G401 (cell line): ENCODE results near the gene BSN. TPM values are rescaled to one million over a fixed set of nuclear protein-coding genes. Genes with fewer than 3 reads are reported as not detected.

Experiments
- DNase-seq: peaks from one replicate; pipeline ENCODE4 v3.0.0-alpha.2; 2015; ENCODE audit warnings: low spot score
- in situ Hi-C: cut with HindIII; loops from 2 replicates; pipeline ENCODE4 v1.10.0; 2016; ENCODE audit warnings: low sequenced_read_pairs, mixed read lengths
- total RNA-seq: library from RNA; depleted of rRNA; stranded (reverse); fragments of >200 nt; shearing (Covaris generic); gene quantifications from 2 replicates; pipeline ENCODE4 v1.2.3, GENCODE V29; 2014

Gene BSN
- total RNA-seq, 1 experiment from 2014 or later, result 0.24 TPM

- in situ Hi-C loops, result loop anchor here (10.0 kb wide), 1 partner anchor 108 kb away; the partner anchor contains the start of gene BSN
- DNase-seq, result peak; percentile 3
Measured at GRCh38 chr3:49662720-49663413, 108.6 kb downstream of the BSN start.

- in situ Hi-C loops, result loop anchor here (10.0 kb wide), 1 partner anchor 109 kb away; the partner anchor contains the start of gene BSN
- no peak for DNase-seq
Measured at GRCh38 chr3:49663831-49664230, 109.6 kb downstream of the BSN start.

DNA sequence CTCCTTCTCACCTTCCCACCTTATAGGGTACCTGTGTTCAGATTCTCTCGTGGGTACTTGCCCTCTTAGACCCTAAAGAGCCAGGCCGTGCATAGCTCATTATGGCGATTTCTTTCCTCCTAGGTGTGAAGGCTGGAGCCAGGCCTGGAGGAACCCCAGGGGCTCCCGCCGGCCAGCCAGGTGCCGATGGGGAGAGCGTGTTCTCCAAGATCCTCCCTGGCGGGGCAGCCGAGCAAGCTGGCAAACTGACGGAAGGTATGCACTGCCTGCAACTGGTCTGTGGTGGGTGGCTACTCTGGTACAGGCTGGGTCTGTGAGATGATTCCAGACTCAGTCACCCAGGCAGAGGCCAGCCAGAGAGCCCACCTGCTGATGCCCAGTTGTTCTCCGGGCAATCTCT is 110.0 kb downstream of the BSN start:
- DNase-seq, result no peak
- in situ Hi-C loops, result loop anchor here (10.0 kb wide), 1 partner anchor 109 kb away; the partner anchor contains the start of gene BSN

DNA sequence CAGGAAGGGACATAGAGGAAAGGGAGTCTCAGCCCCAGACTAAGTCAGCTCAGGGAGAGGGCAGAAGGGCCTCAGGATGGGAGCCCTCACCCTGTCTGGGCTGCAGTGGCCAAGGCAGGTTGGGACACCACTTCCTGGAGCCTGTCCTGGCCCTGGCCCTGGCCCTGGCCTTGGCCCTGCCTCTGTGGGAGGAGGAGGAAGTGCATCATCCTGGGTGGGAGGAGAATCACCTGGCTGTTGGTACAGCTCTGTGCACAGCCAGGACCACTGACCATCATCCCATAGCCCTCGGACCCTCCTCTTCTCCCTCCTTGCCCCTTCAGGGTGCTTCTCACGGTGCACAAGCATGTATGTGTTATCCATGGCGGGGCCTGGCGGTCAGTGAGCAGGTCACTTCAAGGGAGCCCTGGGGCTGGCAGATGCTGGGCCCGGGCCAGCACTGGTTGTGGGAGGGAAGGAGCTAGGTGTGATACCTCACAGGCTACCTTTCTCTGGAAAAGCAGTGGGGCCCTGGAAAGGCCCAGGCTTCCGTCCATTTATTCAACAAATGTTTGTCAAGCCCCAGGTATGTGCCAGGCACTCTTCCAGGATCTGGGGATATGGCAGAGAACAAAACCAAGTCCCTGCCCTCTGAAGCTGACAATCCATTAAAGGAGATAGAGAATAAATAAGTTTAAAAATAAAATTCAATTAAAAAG is 111.7 kb downstream of the BSN start:
- peak; percentile 9 for DNase-seq
- in situ Hi-C loops, result loop anchor here (10.0 kb wide), 1 partner anchor 111 kb away; the partner anchor contains the start of gene BSN

DNA sequence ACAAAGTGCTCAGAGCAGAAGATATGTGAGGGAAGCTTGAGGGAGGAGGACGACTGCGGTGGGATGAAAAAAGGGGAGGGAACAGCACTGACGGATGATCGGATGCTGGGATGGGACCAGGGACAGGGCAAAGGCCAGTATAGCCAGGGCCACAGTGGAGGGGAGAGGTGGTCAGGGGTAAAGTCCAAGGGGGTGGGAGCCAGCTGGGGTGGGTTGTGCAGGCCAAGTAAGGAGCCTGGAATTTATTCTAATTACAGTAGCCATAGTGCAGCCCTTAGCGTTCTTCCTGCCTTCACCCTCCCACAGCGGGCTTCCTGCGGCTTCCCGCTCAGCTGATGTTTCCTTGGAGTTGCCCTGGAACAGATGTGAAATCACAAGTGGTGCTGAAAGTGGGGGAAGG is 112.3 kb downstream of the BSN start:
- no peak for DNase-seq

GRCh38 chr3:49667701-49668413 is 113.6 kb downstream of the BSN start:
- in situ Hi-C loops, result loop anchor here (10.0 kb wide), 1 partner anchor 113 kb away; the partner anchor contains the start of gene BSN
- DNase-seq, result no peak

More for the DNA sequence above, 112.3 kb downstream of the BSN start:
- in situ Hi-C loops, result loop anchor here (10.0 kb wide), 1 partner anchor 112 kb away; the partner anchor contains the start of gene BSN

DNA sequence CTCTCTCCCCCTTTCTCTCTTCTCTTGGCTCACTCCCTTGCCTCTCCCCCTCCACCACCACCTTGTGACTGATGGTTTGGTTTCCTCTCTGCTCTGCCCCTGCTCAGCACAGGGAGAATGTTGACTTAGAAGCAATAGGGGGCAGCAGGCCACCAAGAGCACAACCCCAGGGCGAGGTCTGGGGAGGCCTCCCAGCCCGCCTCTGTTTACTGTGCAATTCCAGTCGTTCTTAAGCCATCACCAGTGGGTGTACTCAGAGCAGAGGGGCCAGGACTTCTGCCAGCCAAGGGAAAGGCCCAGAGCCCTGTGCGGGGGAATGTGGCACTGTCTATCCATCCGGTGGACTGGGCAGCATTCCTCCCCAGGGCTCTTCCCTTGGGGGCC is 114.1 kb downstream of the BSN start:
- DNase-seq, result no peak
- in situ Hi-C loops, result loop anchor here (10.0 kb wide), 1 partner anchor 114 kb away; the partner anchor contains the start of gene BSN

DNA sequence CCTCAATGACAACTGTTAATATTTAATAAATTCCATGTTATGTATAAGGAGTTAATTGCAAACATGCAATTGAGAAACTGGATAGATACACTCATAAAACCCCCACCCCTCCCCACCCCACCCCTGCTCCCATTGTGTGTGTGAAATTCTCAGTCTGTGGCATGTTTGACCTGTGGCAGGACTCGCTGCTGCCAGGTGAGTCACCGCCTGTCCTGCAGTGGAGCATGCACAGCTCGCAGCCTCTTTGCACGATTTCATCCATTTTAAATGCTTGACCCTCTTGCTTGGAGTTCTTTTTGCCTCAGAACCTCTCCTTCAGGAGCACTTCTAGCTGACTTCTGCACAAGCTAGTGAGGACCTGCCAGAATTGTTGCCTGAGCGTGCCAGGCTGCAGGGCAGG is 114.6 kb downstream of the BSN start:
- in situ Hi-C loops, result loop anchor here (10.0 kb wide), 1 partner anchor 114 kb away; the partner anchor contains the start of gene BSN
- no peak for DNase-seq

- DNase-seq, result no peak
- in situ Hi-C loops, result loop anchor here (10.0 kb wide), 1 partner anchor 115 kb away; the partner anchor contains the start of gene BSN
Measured at GRCh38 chr3:49669352-49669751, 115.1 kb downstream of the BSN start.

GRCh38 chr3:49670940-49671290 is 116.6 kb downstream of the BSN start:
- DNase-seq, result no peak
- in situ Hi-C loops, result no loop called here

- in situ Hi-C loops, result no loop called here
- DNase-seq, result peak; percentile 94
Measured at GRCh38 chr3:49671291-49672288, 117.3 kb downstream of the BSN start.

- in situ Hi-C loops, result no loop called here
- DNase-seq, result no peak
Measured at GRCh38 chr3:49673121-49673714, 118.9 kb downstream of the BSN start.

DNA sequence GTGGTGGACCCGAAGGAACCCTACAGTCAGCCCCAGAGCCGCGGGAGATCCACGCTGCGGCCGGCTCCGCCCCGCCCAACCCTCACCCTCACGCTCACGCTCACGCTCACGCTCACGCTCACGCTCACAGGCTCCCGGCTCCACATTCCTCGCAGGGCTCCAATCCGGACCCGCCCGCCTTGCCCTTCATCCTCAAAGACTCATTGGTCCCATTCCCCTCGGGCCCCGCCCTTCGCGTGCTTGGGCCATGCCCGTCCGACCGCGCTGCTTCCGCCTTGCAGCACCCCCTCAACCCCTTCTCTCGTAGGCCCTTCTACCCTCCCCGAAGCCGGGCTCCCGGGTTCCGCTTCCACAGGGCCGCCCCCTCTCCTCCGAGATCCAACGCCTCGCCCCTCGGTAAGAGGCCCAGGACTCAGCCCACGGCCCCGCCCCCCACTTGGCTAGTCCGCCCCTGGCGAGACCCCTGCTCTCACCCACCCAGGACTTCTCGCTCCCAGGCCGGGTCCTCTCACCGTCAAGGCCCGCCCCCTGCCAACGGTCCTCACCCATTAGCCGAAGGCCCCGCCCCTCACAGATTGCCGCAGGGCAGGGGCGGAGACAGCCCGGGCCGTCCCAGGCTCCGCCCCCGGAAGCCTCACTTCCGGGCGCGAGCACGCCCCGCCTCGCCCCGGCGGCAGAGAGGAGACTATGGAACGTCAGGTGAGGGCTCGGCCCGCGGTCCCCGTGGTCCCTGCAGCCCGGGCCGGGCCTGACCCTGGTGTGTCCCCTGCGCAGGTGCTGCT is 119.6 kb downstream of the BSN start, which contains the start of gene APEH:
TSS of gene APEH (plus strand) at position 637 of the 782 bp plus-strand sequence. CDS start at position 688, 51 bp downstream.
- in situ Hi-C loops, result no loop called here
- peak; percentile 92 for DNase-seq

- DNase-seq, result no peak
- in situ Hi-C loops, result no loop called here
Measured at GRCh38 chr3:49674497-49674983, 120.3 kb downstream of the BSN start.

- in situ Hi-C loops, result no loop called here
- no peak for DNase-seq
Measured at GRCh38 chr3:49675912-49676311, 121.6 kb downstream of the BSN start.

DNA sequence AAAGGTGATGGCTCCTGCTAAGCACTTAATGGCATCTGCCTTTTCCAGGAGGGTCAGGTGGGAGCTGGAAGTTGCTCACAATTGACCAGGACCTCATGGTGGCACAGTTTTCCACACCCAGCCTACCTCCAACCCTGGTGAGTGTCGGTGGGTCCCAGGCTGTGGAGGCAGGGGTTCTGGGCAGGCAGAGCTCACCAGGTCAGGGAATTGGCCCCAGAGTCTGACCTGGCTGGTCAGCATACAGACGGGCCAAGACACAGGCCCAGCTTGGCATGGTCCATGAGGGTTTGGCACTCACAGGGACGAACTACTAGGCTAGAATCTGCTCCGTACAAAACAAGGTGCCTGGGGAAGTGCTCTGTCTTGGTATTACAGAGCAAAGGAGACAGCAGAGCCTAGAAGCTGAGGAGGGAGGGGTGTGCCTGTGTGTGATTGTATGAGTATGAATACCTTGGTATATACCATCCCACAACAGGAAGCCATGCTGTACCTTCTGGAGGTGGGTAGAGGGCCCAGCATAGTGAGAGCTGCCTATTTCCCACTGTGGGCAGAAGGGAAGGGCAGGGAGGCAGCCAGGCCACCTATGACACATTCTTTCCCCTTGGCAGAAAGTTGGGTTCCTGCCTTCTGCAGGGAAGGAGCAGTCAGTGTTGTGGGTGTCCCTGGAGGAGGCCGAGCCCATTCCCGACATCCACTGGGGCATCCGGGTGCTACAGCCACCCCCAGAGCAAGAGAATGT is 126.4 kb downstream of the BSN start:
- no peak for DNase-seq
- in situ Hi-C loops, result no loop called here

- no peak for DNase-seq
- in situ Hi-C loops, result no loop called here
Measured at GRCh38 chr3:49681232-49681522, 126.9 kb downstream of the BSN start.
